GM12878 (cell line): ENCODE measurements around the gene GRB10. TPM values are rescaled to one million over a fixed set of nuclear protein-coding genes. Genes with fewer than 3 reads are reported as not detected.

ENCODE experiments used
- ATAC-seq: fragments of 200-7000 bp; cut with Tn5 transposase; 3 replicates; pipeline ENCODE4 v1.9.1; 2020; ENCODE audit warnings: mild to moderate bottlenecking, moderate library complexity
- BruUV-seq: library from RNA; stranded (reverse); fragments of 400-500 nt; replicated peaks from 2 replicates; lab custom pipeline; 2021; lab: Mats Ljungman, UMichigan
- CTCF ChIA-PET: fragments of 300-600 bp; sonication (Branson Sonifier 250); formaldehyde crosslinking; extraction: SDS; loops from one replicate; lab custom pipeline; 2021; ENCODE audit warnings: inconsistent platforms; lab: Yijun Ruan, JAX
- POLR2A ChIA-PET: fragments of 350-600 bp; formaldehyde crosslinking; extraction: SDS; loops from one replicate; lab custom pipeline; 2021; ENCODE audit warnings: inconsistent platforms; lab: Charles Lee
- RAD21 ChIA-PET: fragments of 300-600 bp; sonication (Branson Sonifier 250); formaldehyde crosslinking; loops from one replicate; lab custom pipeline; 2023; ENCODE audit warnings: antibody characterized with exemption; ENCODE audit not compliant: unreplicated experiment; lab: Charles Lee
- SMC1A ChIA-PET: fragments of 300-600 bp; sonication (Branson Sonifier 250); formaldehyde crosslinking; loops from one replicate; lab custom pipeline; 2023; ENCODE audit not compliant: unreplicated experiment, uncharacterized antibody; lab: Charles Lee
- DNase-seq: peaks from one replicate; pipeline ENCODE4 v3.0.0-alpha.2; 2011; ENCODE audit warnings: low read depth, low spot score
- FAIRE-seq: peaks from 3 replicates; lab custom pipeline; 2011; peaks lifted over from hg19 to GRCh38; lab: Jason Lieb, UNC
- H2AFZ ChIP-seq: 2 replicates; pipeline ENCODE4 v1.6.0; 2011; ENCODE audit warnings: low read depth, low read length, control low read depth; ENCODE audit not compliant: control insufficient read depth
- H3K27ac ChIP-seq: 2 replicates; pipeline ENCODE4 v1.5.1; 2011; ENCODE audit warnings: control low read depth; ENCODE audit not compliant: control insufficient read depth, insufficient read depth
- H3K27me3 ChIP-seq, 2 experiments: replicated peaks in 1 of 2; 2 replicates each; pipeline versions ENCODE4 v1.6.0 to v1.6.1; 2011; ENCODE audit warnings: low read length in 1 of 2; ENCODE audit not compliant: control insufficient read depth in 2 of 2, insufficient read depth in 2 of 2
- H3K36me3 ChIP-seq, 2 experiments: 2 replicates each; pipeline ENCODE4 v1.5.1; 2011; ENCODE audit warnings: low read length in 1 of 2; ENCODE audit not compliant: control insufficient read depth in 2 of 2, insufficient read depth in 2 of 2
- H3K4me1 ChIP-seq: 2 replicates; pipeline ENCODE4 v1.6.1; 2011; ENCODE audit warnings: mild to moderate bottlenecking, low read length, moderate library complexity, mixed read lengths; ENCODE audit not compliant: control insufficient read depth, insufficient read depth
- H3K4me2 ChIP-seq: 2 replicates; pipeline ENCODE4 v1.6.0; 2011; ENCODE audit warnings: control low read depth; ENCODE audit not compliant: control insufficient read depth, insufficient read depth
- H3K4me3 ChIP-seq: fragments of 200-600 bp; sonication (generic); 2 replicates; pipeline ENCODE4 v1.5.1; 2016
- H3K79me2 ChIP-seq: 2 replicates; pipeline ENCODE4 v1.6.0; 2011; ENCODE audit warnings: low read length; ENCODE audit not compliant: control insufficient read depth, insufficient read depth
- H3K9ac ChIP-seq: 2 replicates; pipeline ENCODE4 v1.8.0; 2011; ENCODE audit warnings: low read length, control low read depth, mixed read lengths; ENCODE audit not compliant: control insufficient read depth, insufficient read depth
- H3K9me3 ChIP-seq: replicated peaks from 3 replicates; pipeline ENCODE4 v1.5.1; 2011; ENCODE audit warnings: mild to moderate bottlenecking, low read length; ENCODE audit not compliant: control insufficient read depth, insufficient read depth
- H4K20me1 ChIP-seq: 2 replicates; pipeline ENCODE4 v1.6.0; 2011; ENCODE audit not compliant: control insufficient read depth, insufficient read depth
- BCL11A ChIP-seq: IDR thresholded peaks from 2 replicates; pipeline ENCODE4 v1.6.1; 2011; ENCODE audit warnings: low read depth, low read length
- BHLHE40 ChIP-seq, 2 experiments: fragments of 450-650 bp in 1 of 2; IDR thresholded peaks; 2 replicates each; pipeline ENCODE4 v1.6.1; 2011 to 2017; ENCODE audit warnings: low read depth in 2 of 2, borderline replicate concordance in 1 of 2, improper control_type of control experiment in 1 of 2, low read length in 1 of 2, mild to moderate bottlenecking in 1 of 2
- CHD2 ChIP-seq: IDR thresholded peaks from 2 replicates; pipeline ENCODE4 v1.6.1; 2011; ENCODE audit warnings: low read depth, low read length, improper control_type of control experiment, borderline replicate concordance
- HDGF ChIP-seq: fragments of 450-650 bp; IDR thresholded peaks from 2 replicates; pipeline ENCODE4 v1.6.1; 2016; ENCODE audit warnings: antibody characterized with exemption
- MAX ChIP-seq: IDR thresholded peaks from 2 replicates; pipeline ENCODE4 v1.6.1; 2012; ENCODE audit warnings: low read depth, low read length, improper control_type of control experiment
- POU2F2 ChIP-seq: IDR thresholded peaks from 3 replicates; pipeline ENCODE4 v1.6.1; 2011; ENCODE audit warnings: low read depth, mild to moderate bottlenecking, low read length, borderline replicate concordance
- RAD21 ChIP-seq: IDR thresholded peaks from 2 replicates; pipeline ENCODE4 v1.6.1; 2011; ENCODE audit warnings: mild to moderate bottlenecking, low read depth, low read length, moderate library complexity; ENCODE audit not compliant: insufficient read depth
- RBBP5 ChIP-seq: fragments of 200-600 bp; sonication (generic); conservative IDR thresholded peaks from 2 replicates; pipeline ENCODE4 v1.6.1; 2016
- RCOR1 ChIP-seq: conservative IDR thresholded peaks from 2 replicates; pipeline ENCODE4 v1.6.1; 2012; ENCODE audit warnings: low read depth, low read length, improper control_type of control experiment
- RELB ChIP-seq: fragments of 450-650 bp; IDR thresholded peaks from 2 replicates; pipeline ENCODE4 v1.6.1; 2017; ENCODE audit warnings: low read depth, mild to moderate bottlenecking, moderate library complexity
- TCF12 ChIP-seq: IDR thresholded peaks from 2 replicates; pipeline ENCODE4 v1.6.1; 2011; ENCODE audit warnings: low read depth, mild to moderate bottlenecking, low read length
- USF2 ChIP-seq: IDR thresholded peaks from 2 replicates; pipeline ENCODE4 v1.6.1; 2011; ENCODE audit warnings: low read depth, low read length, improper control_type of control experiment, borderline replicate concordance
- ZBTB4 ChIP-seq: fragments of 450-650 bp; formaldehyde crosslinking; IDR thresholded peaks from 2 replicates; pipeline ENCODE4 v1.4.0; 2022; ENCODE audit warnings: mild to moderate bottlenecking, moderate library complexity
- ZNF274 ChIP-seq: IDR thresholded peaks from one replicate; pipeline ENCODE4 v1.8.0; 2011; ENCODE audit not compliant: insufficient read length, insufficient read depth
- ZNF592 ChIP-seq: fragments of 450-650 bp; IDR thresholded peaks from 2 replicates; pipeline ENCODE4 v1.6.1; 2017; ENCODE audit warnings: mild to moderate bottlenecking, moderate library complexity
- WGBS: methylation state at CpG from one replicate; pipeline ENCODE4 v1.1.6; 2016; ENCODE audit warnings: low lambda C conversion rate; ENCODE audit not compliant: insufficient replicate concordance, insufficient coverage; ENCODE audit errors: missing lambda C conversion rate; 5-methylcytosine and 5-hydroxymethylcytosine counted together
- in situ Hi-C: fragments of 300-500 bp; cut with MboI; formaldehyde crosslinking; loops from 9 replicates; pipeline ENCODE4 v1.14.3; 2018; ENCODE audit warnings: mixed read lengths
- intact Hi-C: fragments of 100-400 bp; cut with micrococcal nuclease; formaldehyde crosslinking; loops from one replicate; pipeline ENCODE4 v1.14.2; 2022; ENCODE audit not compliant: unreplicated experiment
- polyA plus RNA-seq, 11 experiments: library from polyadenylated mRNA; depleted of rRNA in 4 of 11; unstranded in 6 of 11; stranded (reverse) in 5 of 11; fragments of >200 nt; fragmentation: Nextera tagmentation in 4 of 11; fragmentation: Illumina TruSeq in 1 of 11; extraction: Ambion mirVana in 4 of 11; extraction: Trizol in 1 of 11; gene quantifications; 1 replicate in 1 of 11; 2 replicates in 10 of 11; pipeline versions ENCODE4 v1.2.1 to v1.2.3, GENCODE V29; 2011 to 2016; ENCODE audit warnings: inconsistent platforms in 2 of 11, missing spikeins in 2 of 11, low read depth in 1 of 11
- total RNA-seq, 4 experiments: library from RNA; depleted of rRNA in 3 of 4; stranded (reverse); fragments of >200 nt in 3 of 4; fragmentation: Illumina TruSeq in 1 of 4; extraction: Trizol in 1 of 4; gene quantifications; 2 replicates each; pipeline versions ENCODE4 v1.2.1 to v1.2.3, GENCODE V29; 2013 to 2021

The GRB10 gene
- total and polyA plus RNA-seq, 10 of the 15 experiments (the other 5 are each of a cell fraction or from before 2014, with no cell fraction given), result 0.04 to 0.33 TPM; not detected in 8

GRCh38 chr7:50671386-50671785 lies 111.3 kb downstream of the GRB10 start:
- no peaks in the 10 kb centered on the region for H3K79me2 ChIP-seq
- H3K4me3 ChIP-seq, result no peak overlapping the region
- no peak overlapping the region for H2AFZ ChIP-seq
- DNase-seq, result no peak
- H3K4me2 ChIP-seq, result no peak overlapping the region
- FAIRE-seq, result no peak
- no peaks in the 10 kb centered on the region for H3K4me1 ChIP-seq
- ChIA-PET POLR2A (no interaction called here), CTCF (interaction anchor here (1.0 to 1.5 kb wide), 2 partner anchors 205 to 490 kb away, joined by 3 read pairs; no protein-coding TSS in a partner anchor), SMC1A (no interaction called here), RAD21 (no interaction called here)
- peaks cover 0 to 1% of the 10 kb centered on the region in 2 experiments; a peak in 2 of 4 replicates for H3K27me3 ChIP-seq
- intact Hi-C loops (no loop called here), in situ Hi-C loops (loop anchor here (10.0 kb wide), 1 partner anchor 577 kb away; the partner anchor contains the start of gene ZPBP)
- no peaks in the 10 kb centered on the region for H4K20me1 ChIP-seq
- no peaks in the 10 kb centered on the region; the same call in 2 of the 3 replicates for H3K9me3 ChIP-seq
- no TSS peak for BruUV-seq
- no peak overlapping the region for H3K27ac ChIP-seq
- no peaks in the 10 kb centered on the region for H3K36me3 ChIP-seq
- 50% methylated on average over 9 of the region's 9 CpGs for WGBS
- no peak for ATAC-seq
- no peak overlapping the region for H3K9ac ChIP-seq
- TF ChIP-seq BCL11A, result no peak
- no peak for TF ChIP-seq POU2F2
- no peak for TF ChIP-seq RBBP5
- no peak for TF ChIP-seq MAX
- TF ChIP-seq RAD21, result no peak
- no peak for TF ChIP-seq CHD2
- no peak for TF ChIP-seq ZNF592
- TF ChIP-seq RELB, result no peak
- no peak for TF ChIP-seq BHLHE40 (IDR thresholded peaks at IDR 0.05; ENCODE audit: borderline replicate concordance in 1 of 2, low read depth in 2 of 2, low read length in 1 of 2)
- no peak for TF ChIP-seq HDGF
- TF ChIP-seq TCF12, result no peak
- no peak for TF ChIP-seq RCOR1
- no peak for TF ChIP-seq USF2
- no peak for TF ChIP-seq ZBTB4 (CRISPR knock-in tag)
- no peak for TF ChIP-seq ZNF274
